A549 treated with dexamethasone at 1 μM for 4 hours (cell line): ENCODE results near the gene ELMOD2. TPM values are rescaled to one million over a fixed set of nuclear protein-coding genes. Genes with fewer than 3 reads are reported as not detected.

Experiments used
- total RNA-seq: library from RNA; stranded (reverse); fragments of 200-300 nt; extraction: Qiagen RNA extraction; gene quantifications from 5 replicates; pipeline ENCODE4 v1.2.3, GENCODE V29; 2022

The ELMOD2 gene, protein sequence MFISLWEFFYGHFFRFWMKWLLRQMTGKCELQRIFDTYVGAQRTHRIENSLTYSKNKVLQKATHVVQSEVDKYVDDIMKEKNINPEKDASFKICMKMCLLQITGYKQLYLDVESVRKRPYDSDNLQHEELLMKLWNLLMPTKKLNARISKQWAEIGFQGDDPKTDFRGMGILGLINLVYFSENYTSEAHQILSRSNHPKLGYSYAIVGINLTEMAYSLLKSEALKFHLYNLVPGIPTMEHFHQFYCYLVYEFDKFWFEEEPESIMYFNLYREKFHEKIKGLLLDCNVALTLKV
- total RNA-seq: 10.3 to 14.9 TPM (median 11.0 TPM) in 5 replicates

DNA sequence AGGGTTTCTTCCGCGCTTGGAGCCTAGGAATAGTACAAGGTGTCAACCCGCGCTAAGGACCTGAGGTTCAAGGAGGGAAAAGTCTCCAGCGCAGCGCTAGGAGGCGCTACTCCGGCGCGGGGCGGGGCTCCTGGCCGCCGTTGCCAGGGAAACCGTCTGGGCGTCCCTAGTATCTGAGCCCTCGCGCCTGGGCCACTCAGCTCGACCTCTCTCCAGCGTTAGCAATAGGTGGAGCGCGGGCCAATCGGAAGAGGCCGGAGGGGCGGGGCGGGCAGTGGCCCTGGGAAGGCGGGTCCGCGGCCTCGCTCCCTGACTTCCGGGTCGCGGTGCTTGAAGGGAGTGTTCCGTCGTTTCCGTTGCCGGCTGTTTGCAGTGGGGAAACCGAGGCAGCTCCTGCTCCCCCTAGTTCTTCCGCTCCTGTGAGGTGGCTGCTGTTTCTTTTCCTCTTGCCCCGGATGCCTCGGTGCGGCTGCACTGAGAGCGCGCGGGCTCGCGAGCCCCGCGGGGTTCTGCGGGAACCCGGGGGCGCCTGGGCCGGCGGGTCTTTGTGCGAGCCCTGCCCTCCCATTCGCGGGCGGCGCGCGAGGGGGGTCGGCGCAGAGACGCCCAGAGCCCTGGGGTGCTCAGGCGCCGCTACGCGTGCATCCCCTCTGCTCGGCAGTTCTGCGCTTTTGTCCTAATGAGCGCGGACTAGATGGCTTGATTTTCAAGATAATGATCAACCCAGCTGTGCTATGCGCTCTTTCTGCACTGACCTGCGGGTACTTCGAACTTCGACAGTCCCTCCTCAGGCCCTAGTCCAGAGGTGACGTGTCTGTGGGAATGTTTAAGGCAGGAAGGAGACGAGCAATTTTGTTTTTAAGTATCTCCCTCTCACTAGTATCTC is at the start of gene ELMOD2:
TSS of gene ELMOD2 (plus strand) at position 312 of the 886 bp plus-strand sequence. CDS start 1,261 bp downstream, outside the sequence.

DNA sequence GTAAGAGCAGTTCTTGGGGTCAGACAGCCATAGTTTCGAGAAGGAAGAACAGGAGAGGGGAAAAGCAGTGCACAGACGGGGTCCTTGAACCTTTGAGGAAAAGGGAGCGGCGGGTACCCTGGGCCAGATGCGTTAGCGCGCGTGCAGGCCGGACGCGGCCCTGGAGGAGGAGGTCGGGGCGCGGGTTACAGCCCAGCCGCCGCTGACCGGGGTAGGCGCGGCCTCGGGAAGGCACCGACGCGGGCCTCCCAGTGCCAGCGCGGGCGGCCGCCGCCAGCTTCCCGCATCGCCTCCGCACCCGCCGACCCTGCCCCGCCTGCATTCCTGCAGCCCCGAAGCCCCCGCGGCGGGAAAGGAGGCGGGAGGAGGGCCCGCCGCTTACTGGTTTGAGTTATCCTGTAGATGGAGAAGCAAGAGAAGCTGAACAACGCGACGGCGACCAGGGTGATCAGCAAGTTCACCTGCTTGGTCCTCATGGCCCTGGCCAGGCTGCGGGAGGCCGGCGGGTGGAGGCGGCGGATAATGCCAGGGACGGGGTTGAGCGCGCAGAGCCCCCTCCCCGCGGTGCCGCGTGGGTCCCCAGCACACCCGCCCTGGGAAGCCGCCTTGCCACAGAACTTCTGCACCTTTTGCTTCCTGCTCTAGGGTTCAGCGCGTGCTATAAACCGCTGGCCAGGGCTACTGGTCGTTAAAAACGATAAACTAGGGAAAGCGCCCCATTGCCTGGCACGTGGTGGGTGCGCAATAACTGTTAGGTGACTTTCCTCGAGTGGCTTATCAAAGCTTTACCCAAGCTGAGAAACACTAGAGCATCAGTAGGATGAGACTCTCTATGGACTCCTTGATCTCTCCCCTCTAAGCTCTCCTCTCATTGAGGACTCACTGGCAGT is 26.0 kb upstream of the ELMOD2 start, which contains the start of gene MGAT4D:
TSS of gene MGAT4D (minus strand) at position 547 of the 890 bp plus-strand sequence. CDS start at position 476, 71 bp downstream.

DNA sequence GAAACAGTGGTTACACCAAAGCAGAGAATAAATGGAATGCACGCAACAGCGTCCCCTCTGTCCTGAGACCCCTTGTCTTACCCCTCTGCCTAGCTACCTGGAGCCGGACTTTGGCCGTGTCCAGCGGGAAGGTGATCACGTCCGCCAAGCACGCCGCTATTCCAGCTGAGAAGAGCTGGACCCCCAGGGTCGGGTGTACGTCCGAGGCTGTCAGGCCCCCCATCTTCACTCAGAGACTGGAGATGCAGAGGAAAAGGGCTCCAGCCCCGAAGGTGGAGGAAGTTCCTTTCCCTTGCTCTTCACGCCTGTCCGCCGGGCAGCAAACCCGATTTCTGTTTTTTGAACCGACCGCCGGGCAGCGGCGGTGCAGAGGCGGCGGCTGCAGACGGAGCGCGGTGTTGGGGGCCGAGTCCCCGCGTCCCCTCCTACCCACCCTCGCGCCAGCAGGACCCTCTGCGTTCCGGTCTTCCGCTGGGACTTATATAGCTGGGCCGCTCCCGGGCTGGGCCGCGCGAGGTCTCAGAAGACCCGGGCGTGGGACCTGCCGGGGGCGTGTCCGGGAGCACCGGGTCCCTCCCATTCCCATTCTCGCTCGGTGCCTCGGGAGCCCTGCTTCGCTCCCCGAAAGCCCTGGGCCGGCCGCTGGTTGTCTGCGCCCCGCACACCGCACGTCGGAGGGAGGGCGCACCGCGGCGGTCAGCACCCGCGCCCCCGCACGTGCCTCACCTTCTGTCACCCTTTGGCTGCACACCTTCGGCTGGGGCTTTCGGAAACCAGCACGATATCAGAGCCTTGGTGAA is 44.7 kb downstream of the ELMOD2 start, which contains the start of gene UCP1:
TSS of gene UCP1 (minus strand) at position 455 of the 800 bp plus-strand sequence. CDS start at position 223, 232 bp downstream.

Other genes with a start within 250 kb of the ELMOD2 start
- gene SCOC, start 150.5 kb upstream of the ELMOD2 start, total RNA-seq: 22.6 to 30.0 TPM (median 28.1 TPM) in 5 replicates
- gene CLGN, start 96.5 kb upstream of the ELMOD2 start, total RNA-seq: 4.9 to 6.1 TPM (median 5.1 TPM) in 5 replicates
- gene MGAT4D, start 25.9 kb upstream of the ELMOD2 start, total RNA-seq: not detected in 5 replicates
- gene UCP1, start 44.8 kb downstream of the ELMOD2 start, total RNA-seq: 0.06 to 0.07 TPM (median 0.07 TPM) in 3 of 5 replicates, not detected in the others
- 5.3 to 7.7 TPM (median 7.3 TPM) in 5 replicates for gene TBC1D9, start 232.2 kb downstream of the ELMOD2 start, total RNA-seq